ENCODE measurements around the gene IL3RA.

GRCh38 chrX:1412551-1413161, 76.1 kb downstream of the IL3RA start:
- TF ChIP-seq POLR2AphosphoS5 (IDR thresholded peaks at IDR 0.05; ENCODE audit: low read depth, low read length) (no peak), SIN3A (IDR thresholded peaks at IDR 0.05; ENCODE audit: borderline replicate concordance, insufficient read depth, low read length) (no peak)

Data from PFSK-1 (cell line).